Breast epithelium (tissue), 4 donors: ENCODE measurements around the gene SETDB2. TPM values are rescaled to one million over a fixed set of nuclear protein-coding genes. Genes with fewer than 3 reads are reported as not detected.

Experiments
- DNase-seq, 2 donors: peaks; one replicate each; pipeline ENCODE4 v3.0.0-alpha.2; 2019; ENCODE audit warnings: low spot score in 2 of 2
- H3K27ac ChIP-seq, 2 donors: fragments of 200-600 bp; sonication (generic) in 1 of 2; one replicate each; pipeline ENCODE4 v1.5.1; 2016 to 2019; ENCODE audit warnings: mild to moderate bottlenecking in 1 of 2
- H3K27me3 ChIP-seq, 2 donors: fragments of 200-600 bp; sonication (generic) in 1 of 2; one replicate each; pipeline versions ENCODE4 v1.5.1 to v1.6.0; 2017 to 2019; ENCODE audit warnings: control low read depth in 1 of 2, mild to moderate bottlenecking in 1 of 2
- H3K36me3 ChIP-seq: fragments of 200-600 bp; one replicate; pipeline ENCODE4 v1.5.1; 2019
- H3K4me1 ChIP-seq, 2 donors: fragments of 200-600 bp; sonication (generic); one replicate each; pipeline ENCODE4 v1.5.1; 2016 to 2019; ENCODE audit warnings: control low read depth in 1 of 2
- H3K4me3 ChIP-seq, 3 donors: fragments of 200-600 bp; sonication (generic); 1 replicate in 2 of 3; 2 replicates in 1 of 3; pipeline ENCODE4 v1.5.1; 2016 to 2019; ENCODE audit warnings: mild to moderate bottlenecking in 3 of 3, moderate library complexity in 2 of 3
- H3K9me3 ChIP-seq, 2 donors: fragments of 200-600 bp; sonication (generic) in 1 of 2; one replicate each; pipeline ENCODE4 v1.5.1; 2016 to 2019; ENCODE audit warnings: control low read depth in 1 of 2
- CTCF ChIP-seq, 3 donors: fragments of 450-650 bp; IDR thresholded peaks; one replicate each; pipeline ENCODE4 v1.5.1; 2016 to 2017; ENCODE audit warnings: antibody characterized with exemption in 3 of 3, mild to moderate bottlenecking in 3 of 3, moderate library complexity in 3 of 3
- POLR2A ChIP-seq: fragments of 450-650 bp; IDR thresholded peaks from one replicate; pipeline ENCODE4 v1.6.1; 2016; ENCODE audit warnings: antibody characterized with exemption, mild to moderate bottlenecking, moderate library complexity
- POLR2AphosphoS5 ChIP-seq, 3 donors: sonication (generic); formaldehyde crosslinking; IDR thresholded peaks; one replicate each; pipeline ENCODE4 v1.6.1; 2017; ENCODE audit warnings: antibody characterized with exemption in 3 of 3
- intact Hi-C: fragments of 100-400 bp; cut with DNase I; formaldehyde crosslinking; loops from one replicate; pipeline ENCODE4 v1.15.1; 2023; ENCODE audit warnings: low total_unique reads
- total RNA-seq, 3 donors: library from RNA; depleted of rRNA; stranded (reverse); fragments of >200 nt; gene quantifications; one replicate each; pipeline ENCODE4 v1.1.0, GENCODE V29; 2016

Gene SETDB2
- total RNA-seq, 3 donors from 2014 or later = 9.9 to 17.0 (median 12.8) TPM

GRCh38 chr13:49409008-49409407, 35.1 kb upstream of the SETDB2 start:
- TF ChIP-seq CTCF (IDR thresholded peaks at IDR 0.05) (no peak), POLR2AphosphoS5 (IDR thresholded peaks at IDR 0.05) (no peak), POLR2A (no peak)
- intact Hi-C loops = no loop called here
- no peak for DNase-seq
- H3K36me3 ChIP-seq = no peaks in the 10 kb centered on the region
- H3K9me3 ChIP-seq = peaks cover 0 to 14% of the 10 kb centered on the region in 2 donors
- no peaks in the 10 kb centered on the region for H3K4me1 ChIP-seq
- no peaks in the 10 kb centered on the region for H3K27me3 ChIP-seq
- H3K27ac ChIP-seq = no peak overlapping the region
- H3K4me3 ChIP-seq = no peak overlapping the region

- Histone ChIP-seq H3K4me3 (no peak overlapping the region), H3K4me1 (no peaks in the 10 kb centered on the region), H3K27me3 (no peaks in the 10 kb centered on the region), H3K36me3 (no peaks in the 10 kb centered on the region), H3K27ac (no peak overlapping the region), H3K9me3 (peaks cover 0 to 6% of the 10 kb centered on the region in 2 donors)
- TF ChIP-seq POLR2AphosphoS5 (IDR thresholded peaks at IDR 0.05) = no peak
- TF ChIP-seq CTCF (IDR thresholded peaks at IDR 0.05) = no peak
- no peak for TF ChIP-seq POLR2A
- intact Hi-C loops = no loop called here
- DNase-seq = no peak
These were observed 34.1 kb upstream of the SETDB2 start for GRCh38 chr13:49410006-49410405.

- H3K27ac ChIP-seq = no peak overlapping the region
- TF ChIP-seq POLR2AphosphoS5 (IDR thresholded peaks at IDR 0.05) = no peak
- no peak for TF ChIP-seq CTCF (IDR thresholded peaks at IDR 0.05)
- TF ChIP-seq POLR2A = no peak
- no peak for DNase-seq
These were observed 33.6 kb upstream of the SETDB2 start for GRCh38 chr13:49410477-49410876.

GRCh38 chr13:49411353-49411752, 32.7 kb upstream of the SETDB2 start:
- no peaks in the 10 kb centered on the region for H3K4me1 ChIP-seq
- no peaks in the 10 kb centered on the region for H3K36me3 ChIP-seq
- no peak overlapping the region for H3K4me3 ChIP-seq
- no peak for DNase-seq
- no peaks in the 10 kb centered on the region for H3K27me3 ChIP-seq
- TF ChIP-seq POLR2A = no peak
- no peak for TF ChIP-seq POLR2AphosphoS5 (IDR thresholded peaks at IDR 0.05)
- no peak for TF ChIP-seq CTCF (IDR thresholded peaks at IDR 0.05)
- no peak overlapping the region for H3K27ac ChIP-seq
- no peaks in the 10 kb centered on the region for H3K9me3 ChIP-seq
- intact Hi-C loops = no loop called here

More at GRCh38 chr13:49410477-49410876, 33.6 kb upstream of the SETDB2 start:
- H3K27me3 ChIP-seq = no peaks in the 10 kb centered on the region
- intact Hi-C loops = no loop called here
- peaks cover 0 to 1% of the 10 kb centered on the region in 2 donors for H3K9me3 ChIP-seq
- H3K4me1 ChIP-seq = no peaks in the 10 kb centered on the region
- H3K36me3 ChIP-seq = no peaks in the 10 kb centered on the region
- no peak overlapping the region for H3K4me3 ChIP-seq

GRCh38 chr13:49412749-49413148, 31.3 kb upstream of the SETDB2 start:
- DNase-seq = no peak
- no peak for TF ChIP-seq POLR2A
- TF ChIP-seq POLR2AphosphoS5 (IDR thresholded peaks at IDR 0.05) = no peak
- TF ChIP-seq CTCF (IDR thresholded peaks at IDR 0.05) = no peak
- Histone ChIP-seq H3K4me1 (no peaks in the 10 kb centered on the region), H3K36me3 (no peaks in the 10 kb centered on the region), H3K27me3 (no peaks in the 10 kb centered on the region), H3K4me3 (no peak overlapping the region), H3K9me3 (no peaks in the 10 kb centered on the region), H3K27ac (no peak overlapping the region)
- intact Hi-C loops = no loop called here
